ENCODE measurements around the gene GYG1. TPM values are rescaled to one million over a fixed set of nuclear protein-coding genes. Genes with fewer than 3 reads are reported as not detected.

Gene GYG1
- total RNA-seq, 1 experiment from 2014 or later, result 10.9 TPM

Other genes with a start within 250 kb of the GYG1 start
- gene CPB1, start 163.7 kb upstream of the GYG1 start, total RNA-seq (2014; rRNA removed; shearing (Covaris generic)), result not detected in 2 replicates
- gene CPA3, start 126.2 kb upstream of the GYG1 start, total RNA-seq (2014; rRNA removed; shearing (Covaris generic)), result not detected in 2 replicates
- gene HLTF, start 95.0 kb downstream of the GYG1 start, total RNA-seq (2014; rRNA removed; shearing (Covaris generic)), result not detected in 2 replicates
- gene HPS3, start 138.1 kb downstream of the GYG1 start, total RNA-seq (2014; rRNA removed; shearing (Covaris generic)), result 12.7 and 14.1 TPM in 2 replicates
- 0.57 TPM in 1 of 2 replicates, not detected in the other for gene CP, start 230.3 kb downstream of the GYG1 start, total RNA-seq (2014; rRNA removed; shearing (Covaris generic))